Measurements from ENCODE around the gene PPP1R37.

Gene PPP1R37

DNA sequence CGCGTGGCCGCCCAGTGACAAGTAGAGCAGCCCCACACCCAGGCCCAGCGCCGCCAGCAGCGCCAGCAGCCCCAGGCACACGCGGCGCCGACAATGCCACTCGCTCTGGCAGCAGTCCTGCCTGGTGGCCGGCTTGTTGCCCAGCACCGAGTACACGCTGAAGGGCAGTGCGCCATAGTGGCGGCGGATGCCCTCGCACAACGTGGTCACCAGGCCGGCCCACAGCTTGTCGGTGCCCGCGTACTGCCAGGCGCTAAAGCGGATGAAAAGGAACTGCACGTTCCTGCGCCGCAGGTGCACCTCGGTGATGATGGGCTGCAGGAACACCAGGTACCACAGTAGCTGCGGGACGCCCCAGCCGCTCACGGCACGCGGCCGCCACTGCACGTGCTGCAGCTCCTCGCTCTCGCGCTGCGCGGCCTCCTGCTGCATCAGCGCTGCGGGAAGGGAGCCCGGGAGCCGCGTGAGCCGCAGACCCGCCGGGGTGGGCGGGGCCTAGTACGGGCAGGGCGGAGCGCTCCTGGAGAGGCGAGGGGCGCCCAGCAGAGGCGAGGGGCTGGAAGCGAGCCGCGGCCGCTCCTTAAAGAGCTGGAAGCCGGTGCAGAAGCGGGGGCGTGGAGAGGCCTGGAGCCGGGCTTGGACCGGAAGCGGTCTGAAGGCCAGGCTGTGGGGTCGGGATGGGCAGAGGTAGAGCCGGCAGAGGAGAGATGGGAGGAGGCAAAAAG, 60.5 kb downstream of the PPP1R37 start:
- no peak for DNase-seq (ENCODE audit: low read depth)

DNA sequence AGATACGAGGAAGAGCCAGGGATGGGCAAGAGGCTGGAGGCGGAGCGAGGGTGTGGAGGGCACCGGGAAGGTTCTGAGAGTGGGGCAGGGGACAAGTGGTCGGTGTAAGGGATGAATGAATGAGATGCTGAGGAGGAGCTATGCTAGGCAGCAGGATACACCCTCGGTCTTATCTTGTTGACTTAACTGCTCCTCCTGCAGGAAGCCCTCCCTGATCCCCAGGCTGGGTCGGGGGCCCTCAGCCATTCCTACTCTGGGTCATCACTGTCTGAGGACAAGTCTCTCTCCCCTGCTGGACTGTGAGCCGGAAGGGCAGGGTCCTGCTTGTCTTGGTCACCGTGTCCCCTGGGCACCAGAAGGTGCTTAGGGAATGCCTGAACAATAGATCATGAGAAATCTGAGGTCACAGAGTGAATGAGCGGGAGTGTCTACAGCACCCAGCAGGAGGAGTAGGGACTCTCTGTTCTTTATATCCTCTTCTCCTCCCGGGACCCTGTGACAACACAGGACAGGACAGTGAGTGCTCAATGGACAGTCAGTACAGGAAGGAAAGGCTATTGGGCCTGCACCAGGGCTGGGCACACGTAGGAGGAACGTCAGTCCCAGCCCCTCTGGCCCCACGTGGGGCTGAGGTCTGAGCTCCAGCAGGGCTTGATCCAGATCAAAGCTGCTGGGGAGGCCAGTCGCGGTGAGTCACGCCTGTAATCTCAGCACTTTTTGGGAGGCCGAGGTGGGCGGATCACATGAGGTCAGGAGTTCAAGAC, 61.3 kb downstream of the PPP1R37 start:
- no peak for DNase-seq (ENCODE audit: low read depth)

DNA sequence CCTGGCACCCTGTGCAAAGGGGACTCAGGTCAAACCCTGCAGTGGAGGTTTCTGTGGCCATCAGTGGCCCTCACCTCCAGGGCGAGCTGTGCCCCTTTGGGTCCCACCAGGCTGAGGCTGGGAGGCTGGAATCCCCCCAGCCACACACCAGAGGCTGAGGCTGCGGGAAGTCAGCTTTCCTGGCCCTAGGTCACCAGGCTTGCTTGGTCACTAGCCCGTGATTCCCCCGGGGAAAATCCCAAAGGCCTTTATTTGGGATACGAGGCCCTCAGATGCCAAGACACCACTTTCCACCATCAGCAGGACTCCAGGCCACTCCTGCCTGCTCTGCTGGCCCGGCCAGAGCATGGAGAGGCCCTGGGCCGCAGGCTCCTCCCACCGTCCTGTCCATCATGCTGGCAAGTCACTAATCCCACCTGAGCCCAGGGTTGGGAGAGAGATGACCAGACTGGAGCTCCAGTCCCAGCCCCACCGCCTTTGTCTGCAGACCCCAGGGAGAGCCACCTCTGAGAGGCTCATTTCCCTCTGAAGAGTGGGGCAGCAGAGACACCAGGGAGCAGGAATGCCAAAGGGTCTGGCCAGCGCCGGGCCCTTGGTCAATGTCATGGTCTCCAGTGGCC, 63.1 kb downstream of the PPP1R37 start:
- DNase-seq (ENCODE audit: low read depth): no peak

DNA sequence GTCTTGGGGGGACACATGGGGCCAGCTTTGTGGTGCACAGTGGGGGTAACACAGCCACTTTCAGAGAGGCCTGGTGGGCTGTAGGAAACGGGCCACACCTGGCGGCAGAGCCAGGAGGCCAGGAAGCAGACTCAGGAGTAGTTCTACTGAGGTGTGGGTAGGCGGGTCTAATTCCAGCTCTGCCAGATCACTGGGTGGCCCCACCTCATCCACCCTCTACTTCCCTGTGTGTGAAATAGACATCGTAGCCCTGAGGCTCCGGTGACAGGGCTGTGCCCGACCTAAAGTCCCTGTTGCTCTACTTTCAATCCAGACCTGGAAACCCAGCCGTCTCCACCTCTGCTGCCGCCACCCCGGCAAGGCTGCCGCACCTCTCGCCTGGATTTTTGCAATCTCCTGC, 63.8 kb downstream of the PPP1R37 start:
- no peak for DNase-seq (ENCODE audit: low read depth)

DNA sequence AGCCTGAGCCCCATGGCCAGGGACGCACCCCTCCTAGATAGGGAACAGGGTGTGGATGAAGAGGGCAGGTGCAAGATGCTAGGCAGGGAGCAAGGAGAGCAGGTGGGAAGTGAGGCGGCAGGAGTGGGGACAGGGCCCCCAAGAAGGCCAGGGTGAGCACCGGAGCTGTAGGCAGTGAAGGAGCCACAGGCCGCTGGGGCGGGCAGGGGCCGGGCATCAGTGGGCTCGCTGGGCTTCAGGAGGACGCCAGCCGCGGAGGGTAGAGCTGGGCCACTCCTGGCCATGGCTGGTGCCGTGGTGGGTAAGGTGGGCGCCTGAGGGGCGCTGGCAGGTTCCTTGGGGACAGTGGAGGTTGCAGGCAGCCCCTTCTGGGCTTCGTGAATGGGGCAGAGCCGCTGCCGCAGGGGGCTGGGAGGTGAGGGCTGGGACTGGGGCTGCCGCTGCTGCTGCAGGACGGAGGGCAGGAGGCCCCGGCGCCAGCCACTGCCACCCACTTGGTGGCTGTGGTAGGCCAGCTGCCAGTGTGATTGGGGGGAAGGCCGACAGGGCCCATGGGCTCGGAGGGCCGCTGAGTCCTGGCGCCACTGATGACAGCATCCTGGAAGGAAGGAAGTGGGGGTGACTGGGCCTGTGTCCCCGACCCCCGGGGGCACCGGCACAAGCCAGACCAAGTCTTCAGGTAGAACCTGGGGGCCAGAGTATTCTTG, 65.7 kb downstream of the PPP1R37 start:
- DNase-seq (ENCODE audit: low read depth): no peak

DNA sequence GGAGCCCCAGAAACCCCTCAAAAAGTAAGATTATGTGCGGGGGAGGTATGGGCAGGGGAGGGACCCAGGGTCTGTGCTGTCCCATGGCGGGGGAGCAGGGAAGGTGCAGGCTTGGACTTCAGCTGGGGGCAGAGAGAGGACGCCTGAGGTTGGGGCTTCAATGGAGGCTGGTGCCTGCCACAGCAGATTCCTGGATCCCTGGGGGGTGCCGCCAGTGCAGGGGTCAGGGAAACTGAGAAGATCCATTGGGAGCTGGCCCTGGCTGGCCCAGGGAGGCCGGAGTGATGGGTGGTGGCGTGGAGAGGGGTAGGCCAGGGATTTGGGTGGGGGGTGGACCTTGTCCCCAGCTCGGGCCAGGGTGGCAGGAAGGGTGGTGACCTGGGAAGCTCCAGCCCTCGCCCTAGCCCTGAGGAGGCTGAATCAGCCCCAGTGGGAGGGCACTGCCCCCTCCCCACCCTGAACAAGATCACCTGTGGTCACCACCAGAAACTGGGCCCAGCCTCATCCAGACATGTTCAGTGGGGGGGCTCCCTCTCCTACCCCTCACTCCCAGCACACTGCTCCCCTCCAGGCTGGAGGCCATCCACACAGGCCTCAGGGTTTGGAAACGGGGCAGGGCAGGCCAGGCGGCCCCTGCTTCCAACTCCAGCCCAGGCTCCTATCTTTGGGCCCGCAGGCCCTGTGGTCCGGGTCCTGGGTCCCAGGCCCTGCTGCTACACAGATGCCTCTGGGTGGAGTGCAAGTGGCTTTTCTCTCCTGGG, 66.4 kb downstream of the PPP1R37 start:
- no peak for DNase-seq (ENCODE audit: low read depth)

DNA sequence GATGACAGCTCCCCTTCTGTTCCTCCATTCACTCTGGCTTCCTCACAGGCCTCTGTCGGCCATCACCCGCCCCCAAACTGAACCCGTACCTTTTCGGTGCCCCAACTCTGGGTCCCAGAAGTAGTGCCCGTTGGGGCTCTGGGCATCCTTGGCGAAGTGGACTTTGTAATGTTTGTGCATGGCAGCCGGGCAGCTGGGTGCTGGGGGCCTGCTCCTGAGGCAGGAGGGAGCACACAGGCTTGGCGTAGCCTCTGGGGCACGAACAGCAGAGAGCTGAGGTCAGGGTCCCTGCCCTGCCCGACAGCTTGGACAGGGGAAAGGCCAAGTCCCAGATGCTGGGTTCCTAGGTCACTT, 67.0 kb downstream of the PPP1R37 start:
- no peak for DNase-seq (ENCODE audit: low read depth)

DNA sequence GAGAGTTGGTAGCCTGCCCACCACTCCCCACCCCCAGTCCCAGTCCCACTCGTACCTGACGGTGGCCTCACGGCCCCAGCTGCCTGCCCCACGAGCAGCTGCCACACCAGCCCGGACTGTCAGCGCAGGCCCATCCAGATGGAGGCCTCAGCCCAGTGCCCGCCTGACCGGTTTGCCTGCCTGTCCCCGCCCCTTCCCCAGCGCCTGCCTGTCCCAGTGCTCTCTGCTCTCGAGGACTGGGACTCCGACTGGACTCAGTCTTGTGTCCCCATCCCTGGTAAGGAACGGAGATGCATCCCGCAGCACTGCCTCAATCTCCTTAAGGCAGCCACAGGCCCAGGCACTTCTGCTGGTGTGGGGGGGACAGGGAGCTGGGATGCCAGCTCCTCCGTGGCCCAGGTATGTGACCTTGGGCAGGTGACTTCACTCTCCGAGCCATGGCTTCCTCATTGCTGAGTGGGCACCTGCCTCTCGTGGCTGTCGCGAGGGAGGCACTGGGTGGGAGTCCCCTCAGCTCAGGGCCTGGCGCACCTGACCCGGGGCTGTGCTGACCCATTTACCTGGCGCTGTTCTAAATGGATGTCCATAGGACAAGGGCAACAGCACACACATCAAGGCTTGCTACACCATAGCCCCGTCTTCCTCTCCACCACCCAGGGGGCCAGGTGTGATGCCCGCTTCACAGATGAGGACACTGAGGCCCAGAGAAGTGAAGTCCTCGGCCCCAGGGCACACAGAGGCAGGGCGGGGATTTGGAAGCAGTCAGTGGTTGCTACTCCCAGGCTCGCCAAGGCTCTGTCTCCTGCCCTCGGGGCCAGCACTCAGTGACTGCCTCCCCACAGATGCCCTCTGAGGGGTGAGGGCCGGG, 68.1 kb downstream of the PPP1R37 start, which contains the start of gene NKPD1:
NKPD1 (minus strand) TSS at position 113 of the 868 bp plus-strand sequence. CDS start 832 bp downstream, outside the sequence.
- no peak for DNase-seq (ENCODE audit: low read depth)

DNA sequence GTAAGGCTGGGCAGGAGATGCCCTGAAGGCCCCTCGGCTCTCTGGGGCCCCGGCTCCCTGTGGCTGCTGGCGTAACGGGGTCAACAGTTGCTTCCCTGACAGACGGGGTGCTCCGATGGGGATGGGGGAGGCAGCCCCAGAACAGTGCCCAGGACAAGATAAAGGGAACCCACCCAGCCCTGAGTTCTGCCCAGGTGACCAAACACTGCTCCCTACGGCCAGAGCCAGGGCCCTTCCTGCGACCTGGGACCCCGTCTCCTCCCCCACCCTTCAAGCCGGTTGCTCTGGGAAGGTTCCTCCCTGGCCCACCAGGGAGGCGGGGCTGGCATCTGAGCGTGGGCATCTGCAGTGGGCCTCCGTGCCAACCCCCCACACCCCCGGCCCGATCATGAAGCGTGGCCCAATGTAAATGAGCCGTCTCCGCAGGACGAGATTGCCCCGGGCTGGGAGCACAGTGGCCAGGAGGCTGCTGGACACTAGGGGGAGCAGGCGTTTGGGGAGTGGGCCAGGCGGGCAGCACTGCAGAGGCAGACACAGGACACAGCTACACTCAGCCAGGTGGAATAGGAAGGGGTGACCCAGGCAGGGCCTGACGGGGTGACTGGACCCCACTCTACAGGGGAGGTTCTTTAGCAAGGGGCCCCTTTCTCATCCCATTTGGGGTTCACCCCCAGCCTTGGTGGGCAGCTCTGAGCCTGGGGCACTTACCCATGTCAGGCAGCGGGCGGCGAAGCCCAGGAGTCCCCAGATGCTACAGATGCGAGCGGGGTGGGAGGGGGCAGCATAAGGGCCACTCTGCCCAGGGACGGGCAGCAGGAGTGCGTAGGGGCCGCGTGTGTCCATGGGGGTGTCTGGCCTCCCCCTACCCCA, 69.0 kb downstream of the PPP1R37 start:
- DNase-seq (ENCODE audit: low read depth): no peak

DNA sequence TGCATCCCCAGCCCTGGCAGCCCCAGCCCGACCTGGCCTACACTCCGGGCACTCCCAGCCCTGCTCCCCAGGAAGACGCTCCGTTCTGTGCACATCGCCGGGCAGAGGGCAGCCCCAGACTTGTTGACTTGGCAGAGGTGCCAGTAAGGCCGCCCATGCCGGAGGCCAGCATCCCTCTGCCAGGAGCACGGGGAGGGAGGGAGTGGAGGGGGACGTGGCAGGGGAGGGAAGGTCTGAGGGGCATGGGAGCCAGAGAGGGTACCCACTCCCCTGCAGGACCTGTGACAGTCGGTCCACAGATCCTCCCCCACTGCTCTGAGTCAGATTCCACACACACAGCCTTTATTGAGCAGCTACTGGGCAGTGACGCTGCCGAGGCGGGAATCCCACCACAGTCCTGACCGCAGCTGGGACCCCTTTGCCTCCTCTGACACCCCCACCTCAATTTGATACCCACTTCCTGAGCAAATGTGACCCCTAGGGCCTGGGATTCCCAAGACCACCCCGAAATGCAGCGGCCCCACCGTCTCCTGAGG, 69.7 kb downstream of the PPP1R37 start:
- DNase-seq (ENCODE audit: low read depth): no peak

DNA sequence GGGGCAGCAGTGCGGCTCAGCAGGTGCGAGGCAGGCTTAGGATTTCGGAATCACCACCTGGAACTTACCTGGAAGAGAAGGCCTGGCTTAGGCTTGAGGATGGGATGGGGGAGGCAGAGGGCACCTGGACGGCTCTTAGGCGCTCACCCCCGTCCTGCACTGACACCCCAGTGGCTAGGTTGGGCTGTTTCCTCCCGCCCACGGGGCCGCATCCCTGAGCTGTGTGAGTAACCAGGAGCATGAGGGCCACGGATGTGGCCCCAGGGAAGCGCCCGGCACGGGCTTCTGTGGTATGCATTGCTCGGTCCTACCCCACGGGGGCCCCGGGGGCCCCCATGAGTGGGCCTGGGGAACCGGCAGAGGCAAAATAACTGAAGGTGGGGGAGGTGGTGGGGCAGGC, 70.2 kb downstream of the PPP1R37 start:
- DNase-seq (ENCODE audit: low read depth): no peak

DNA sequence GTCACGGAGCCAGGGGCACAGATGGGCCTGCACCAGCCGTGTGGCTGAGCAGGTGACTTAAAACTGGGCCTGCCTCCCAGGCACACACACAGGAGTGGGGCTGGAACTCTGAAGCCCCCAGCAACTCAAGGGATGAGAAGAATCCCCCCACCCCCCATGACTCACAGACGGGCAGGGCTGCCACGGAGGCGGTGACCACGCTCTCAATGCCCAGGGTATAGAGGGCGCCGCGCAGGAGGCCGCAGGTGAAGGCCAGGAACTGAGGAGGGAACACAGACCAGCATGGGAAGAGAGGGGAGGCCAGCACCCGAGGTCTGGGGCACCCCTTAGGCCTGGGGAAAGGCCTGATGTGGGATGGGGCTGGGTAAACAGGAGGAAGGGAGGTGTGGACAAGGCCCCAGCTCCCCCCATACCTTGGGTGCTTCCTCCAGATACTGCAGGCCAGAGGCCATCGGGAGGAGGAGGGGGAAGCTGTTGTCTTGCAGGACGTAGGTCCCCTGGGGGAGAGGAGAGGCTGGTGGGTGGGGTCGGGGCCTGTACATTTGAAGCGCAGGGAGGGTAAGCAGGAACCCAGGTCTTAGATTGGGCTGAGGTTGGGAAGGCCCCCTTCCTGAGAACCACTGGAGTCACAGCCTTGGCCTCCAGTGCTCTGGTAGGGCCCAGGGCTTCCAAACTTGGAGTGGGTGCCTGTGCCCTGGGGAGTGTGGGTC, 70.9 kb downstream of the PPP1R37 start:
- no peak for DNase-seq (ENCODE audit: low read depth)

DNA sequence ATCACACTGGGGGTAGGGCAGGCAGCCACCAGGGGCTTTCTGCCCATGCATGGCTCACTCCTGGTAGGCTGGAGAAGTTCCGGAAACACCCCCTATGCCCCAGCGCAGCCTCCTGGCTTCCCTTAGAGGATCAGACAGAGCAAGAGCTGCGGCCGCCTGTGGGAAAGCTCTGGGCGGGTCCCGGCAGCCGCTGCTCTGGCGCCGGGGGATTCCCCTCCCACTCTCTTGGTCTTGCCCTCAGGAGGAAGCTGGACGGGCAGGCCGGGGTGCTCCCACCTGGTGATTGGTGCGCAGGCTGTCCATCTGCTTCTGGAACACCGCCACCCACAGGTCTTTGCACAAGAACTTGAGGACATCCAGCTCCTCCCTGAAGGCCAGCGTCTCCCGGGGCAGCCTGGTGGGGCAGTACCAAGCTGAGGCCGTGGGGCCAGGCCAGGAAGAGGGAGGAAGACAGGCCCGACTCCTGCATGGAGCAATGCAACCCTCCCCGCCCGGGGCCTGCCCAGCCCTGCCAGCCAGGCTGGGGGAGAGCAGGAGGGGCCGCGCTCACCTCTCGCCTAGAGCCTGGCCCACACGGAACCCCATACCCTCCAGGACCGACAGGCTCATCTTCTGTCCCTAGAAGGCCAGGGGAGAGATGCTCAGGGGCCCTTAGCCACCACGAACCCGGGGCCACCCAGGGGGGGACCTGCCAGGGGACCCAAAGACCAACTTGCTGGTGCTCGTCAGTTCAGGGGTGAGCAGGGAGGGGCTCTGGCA, 71.8 kb downstream of the PPP1R37 start:
- no peak for DNase-seq (ENCODE audit: low read depth)

DNA sequence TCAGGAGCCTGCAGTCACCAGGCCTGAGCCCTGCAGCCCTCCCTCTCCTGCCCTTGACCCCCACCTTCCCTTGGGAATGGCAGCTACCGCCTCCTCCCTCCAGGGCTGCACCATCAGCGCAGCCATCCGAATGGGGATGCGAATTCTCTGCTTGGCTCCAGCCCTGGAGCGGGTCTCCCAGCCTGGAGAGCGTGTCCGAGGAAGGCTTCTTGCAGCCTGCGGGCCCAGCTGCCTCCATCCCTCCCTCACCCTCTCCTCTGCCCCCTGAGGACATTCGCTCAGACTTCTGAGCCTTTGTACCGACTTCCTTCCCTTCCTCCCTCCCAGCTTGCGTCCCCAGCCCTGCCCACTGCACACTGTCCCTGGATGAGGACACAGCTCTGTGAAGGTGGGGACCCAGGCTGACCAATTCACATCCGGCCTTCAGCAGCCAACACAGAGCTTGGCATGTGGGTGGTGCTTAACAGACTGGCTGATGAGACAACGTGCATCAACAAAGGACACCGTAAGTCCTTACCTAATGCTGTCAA, 73.8 kb downstream of the PPP1R37 start:
- DNase-seq (ENCODE audit: low read depth): no peak

DNA sequence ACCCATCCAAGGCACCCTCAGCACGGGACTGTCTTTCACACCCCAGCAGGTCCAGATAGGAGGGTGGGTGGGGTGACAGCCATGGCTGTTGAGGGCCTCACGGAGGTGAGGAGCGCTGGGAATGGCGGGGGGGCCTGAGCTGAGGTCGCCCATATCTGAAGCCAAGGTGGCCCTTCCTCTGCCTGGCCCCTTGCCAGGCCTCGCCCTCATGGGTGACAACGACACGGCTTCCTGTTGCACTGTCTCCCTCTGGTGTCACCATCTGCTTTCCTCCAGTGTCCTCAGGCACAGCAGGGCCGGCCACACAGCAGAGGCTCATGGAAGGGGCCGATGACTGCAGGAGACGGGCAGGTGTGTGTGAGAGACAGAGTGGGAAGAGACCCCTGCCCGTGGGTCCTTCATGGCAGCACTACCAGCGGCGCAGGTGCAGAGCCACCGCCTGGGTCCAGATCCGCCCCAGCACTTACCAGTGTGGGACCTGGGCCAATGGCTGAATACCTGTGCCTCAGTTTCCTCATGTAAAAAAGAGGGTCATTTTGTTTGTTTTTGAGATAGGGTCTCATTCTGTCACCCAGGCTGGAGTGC, 75.9 kb downstream of the PPP1R37 start:
- no peak for DNase-seq (ENCODE audit: low read depth)

DNA sequence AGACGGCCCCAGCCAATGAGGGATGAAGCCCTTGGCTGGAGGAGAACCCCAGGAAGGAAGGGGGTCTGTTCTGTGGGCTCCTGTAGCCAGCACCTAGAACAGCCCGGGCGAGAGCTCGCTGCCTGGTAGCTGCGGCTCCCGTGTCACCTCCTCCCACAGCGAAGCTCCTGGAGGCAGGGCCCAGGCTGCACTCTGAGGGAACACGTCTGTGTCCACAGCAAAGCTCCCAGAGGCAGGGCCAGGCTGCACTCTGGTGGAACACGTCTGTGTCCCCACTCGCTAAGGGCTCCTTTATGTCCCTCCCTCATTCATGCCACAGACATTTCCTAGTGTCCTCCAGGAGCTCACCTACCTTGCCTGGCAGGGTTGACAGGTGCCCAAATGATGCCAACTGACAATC, 76.6 kb downstream of the PPP1R37 start:
- no peak for DNase-seq (ENCODE audit: low read depth)
